GM20000 (cell line): ENCODE data around the gene ZSWIM1.

Experiments
- DNase-seq: peaks from one replicate; pipeline ENCODE4 v3.0.0; 2012; ENCODE audit warnings: low spot score
- CTCF ChIP-seq: IDR thresholded peaks from 2 replicates; pipeline ENCODE4 v1.5.1; 2012; ENCODE audit warnings: mild to moderate bottlenecking, control low read depth; ENCODE audit errors: extremely low read depth, missing control alignments

Gene ZSWIM1

GRCh38 chr20:45880988-45881788, at the start of gene ZSWIM1:
Gene ZSWIM1, plus strand, starts transcription at chr20:45881227. Its CDS starts 1,366 bp downstream, at chr20:45882593.
- peak; percentile 97 for DNase-seq
- no peak for TF ChIP-seq CTCF

- DNase-seq: no peak
- no peak for TF ChIP-seq CTCF
Measured at GRCh38 chr20:45832619-45833018, 48.4 kb upstream of the ZSWIM1 start.

DNA sequence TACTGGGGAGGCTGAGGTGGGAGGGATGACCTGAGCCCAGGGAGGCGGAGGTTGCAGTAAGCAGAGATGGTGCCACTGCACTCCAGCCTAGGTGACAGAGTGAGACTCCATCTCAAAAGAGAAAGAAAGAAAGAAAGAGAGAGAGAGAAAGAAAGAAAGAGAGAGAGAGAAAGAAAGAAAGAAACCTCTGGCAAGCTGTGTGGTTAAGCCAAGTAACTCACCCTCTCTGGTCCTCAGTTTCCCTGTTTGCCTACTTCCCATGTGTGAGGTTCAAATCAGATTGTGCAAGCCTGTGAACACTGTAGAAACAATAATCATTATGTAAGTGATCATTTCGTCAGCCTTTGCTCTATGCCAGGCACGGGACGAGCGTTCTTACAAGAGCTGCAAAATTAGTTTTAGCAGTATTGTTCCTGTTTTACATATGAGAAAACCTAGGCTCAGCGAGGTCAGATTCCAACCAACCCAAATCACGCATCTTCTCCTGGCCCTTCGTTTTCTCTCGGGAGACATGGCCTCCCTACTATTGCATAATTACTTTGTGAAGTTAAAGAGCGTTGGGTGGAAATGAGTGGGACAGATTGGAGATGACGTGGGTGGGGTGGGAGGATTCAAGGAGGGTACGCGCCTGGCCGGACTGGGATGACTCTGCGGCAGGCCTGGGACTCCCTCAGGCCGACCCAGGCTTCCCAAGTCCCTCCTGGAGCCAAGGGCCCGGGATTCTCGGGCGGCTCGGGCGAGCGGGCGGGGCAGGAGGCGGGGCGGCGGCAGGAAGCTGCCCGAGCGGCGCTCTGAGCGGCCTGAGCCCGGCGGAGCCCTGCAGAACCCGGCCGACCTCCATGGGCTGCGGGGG, 47.8 kb upstream of the ZSWIM1 start, which contains the start of gene SNX21:
TSS of gene SNX21 (plus strand) at position 770 of the 853 bp plus-strand sequence. CDS start 121 bp downstream, outside the sequence.
- no peak for TF ChIP-seq CTCF
- peak; percentile 75 for DNase-seq

DNA sequence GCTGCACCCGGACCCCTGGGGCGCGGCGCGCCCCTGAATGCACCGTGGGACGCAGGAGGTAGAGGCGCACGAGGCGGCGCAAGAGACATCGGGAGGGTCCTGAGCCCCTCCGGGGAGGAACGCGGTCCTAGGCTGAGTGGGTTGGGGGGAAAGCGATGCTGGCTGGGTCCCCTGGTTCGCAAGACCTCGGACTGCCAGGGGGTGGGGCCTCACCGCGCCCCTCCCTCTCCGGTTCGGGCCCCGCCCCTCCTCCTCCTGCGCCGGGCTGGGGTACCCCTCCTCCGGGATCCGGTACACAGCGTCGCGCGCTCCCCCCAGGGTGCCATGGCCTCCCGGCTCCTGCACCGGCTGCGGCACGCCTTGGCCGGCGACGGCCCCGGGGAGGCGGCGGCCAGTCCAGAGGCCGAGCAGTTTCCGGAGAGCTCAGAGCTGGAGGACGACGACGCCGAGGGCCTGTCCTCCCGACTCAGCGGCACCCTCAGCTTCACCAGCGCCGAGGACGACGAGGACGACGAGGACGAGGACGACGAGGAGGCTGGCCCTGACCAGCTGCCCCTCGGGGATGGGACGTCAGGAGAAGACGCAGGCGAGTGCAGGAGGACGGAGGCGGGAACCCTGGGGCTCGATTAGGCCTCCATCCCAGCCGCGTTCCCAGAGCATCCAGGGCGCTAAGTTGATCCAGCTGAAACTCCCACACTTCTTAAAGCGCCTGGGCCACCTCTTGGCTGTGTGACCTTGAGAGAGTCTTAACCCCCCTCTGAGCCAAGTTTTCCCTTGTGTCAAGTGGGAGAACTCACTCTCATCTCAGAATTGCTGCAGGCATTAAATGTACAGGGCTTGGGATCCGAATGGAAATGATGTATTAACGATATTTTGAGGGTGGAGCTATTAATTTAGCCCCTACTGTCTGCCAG, 46.9 kb upstream of the ZSWIM1 start:
- no peak for TF ChIP-seq CTCF
- peak; percentile 85 for DNase-seq

DNA sequence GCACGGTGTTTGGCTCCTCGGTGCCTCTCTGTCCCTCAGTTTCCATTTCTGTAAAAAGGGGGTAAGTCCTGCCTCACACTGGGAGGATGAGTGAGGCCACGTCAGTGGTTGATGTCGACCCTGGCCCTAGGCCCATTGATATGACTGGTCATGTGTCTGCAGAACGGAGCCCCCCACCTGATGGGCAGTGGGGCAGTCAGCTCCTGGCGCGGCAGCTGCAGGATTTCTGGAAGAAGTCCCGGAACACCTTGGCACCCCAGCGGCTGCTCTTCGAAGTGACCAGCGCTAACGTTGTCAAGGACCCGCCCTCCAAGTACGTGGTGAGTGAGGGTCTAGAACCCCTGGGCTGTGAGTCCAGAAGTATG, 46.2 kb upstream of the ZSWIM1 start:
- no peak for TF ChIP-seq CTCF
- no peak for DNase-seq

DNA sequence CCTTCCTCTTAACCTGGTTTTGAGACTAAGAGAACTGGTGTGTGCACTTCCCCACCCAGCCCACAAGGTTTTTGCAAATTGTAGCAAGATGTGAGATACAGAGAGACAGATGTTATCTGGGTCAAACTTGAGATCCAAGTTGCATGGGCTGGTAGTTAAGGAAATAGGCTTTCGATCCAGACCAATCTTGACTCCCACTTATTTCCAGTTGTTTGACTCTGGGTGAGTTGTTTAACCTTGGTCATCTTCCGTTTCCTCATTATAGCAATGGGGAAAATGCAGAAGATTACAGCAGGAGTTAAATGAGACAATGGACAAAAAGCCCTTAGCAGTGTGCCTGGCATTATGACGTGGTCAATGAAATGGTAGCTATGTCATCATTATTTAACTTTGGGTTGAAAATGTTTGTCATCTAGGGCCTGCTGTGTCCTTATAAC, 45.7 kb upstream of the ZSWIM1 start:
- TF ChIP-seq CTCF: no peak
- DNase-seq: no peak
